ENCODE results near the gene STAT4. TPM values are rescaled to one million over a fixed set of nuclear protein-coding genes. Genes with fewer than 3 reads are reported as not detected.

Gene STAT4
- total and polyA plus RNA-seq, 4 donors: 0.85 to 7.9 (median 3.2) TPM

- peaks cover 0 to 17% (median 8%) of the 10 kb centered on the region in 4 donors for H3K36me3 ChIP-seq (ENCODE audit: control insufficient read depth in 4 of 4, insufficient read depth in 3 of 4, low read depth in 1 of 4, low read length in 3 of 4)
Observed at GRCh38 chr2:191013682-191013931, 137.2 kb downstream of the STAT4 start.

GRCh38 chr2:191012845-191013681 lies 137.7 kb downstream of the STAT4 start:
- Histone ChIP-seq H3K27me3 (ENCODE audit: control insufficient read depth in 4 of 4, insufficient read depth in 4 of 4, low read length in 3 of 4) (no peaks in the 10 kb centered on the region), H3K9ac (ENCODE audit: low read depth in 1 of 2, low read length in 2 of 2) (peak overlapping the region; percentile 93 to 95), H3K36me3 (ENCODE audit: control insufficient read depth in 4 of 4, insufficient read depth in 3 of 4, low read depth in 1 of 4, low read length in 3 of 4) (peaks cover 0 to 23% (median 13%) of the 10 kb centered on the region in 4 donors), H3K4me1 (ENCODE audit: control insufficient read depth in 4 of 4, insufficient read depth in 4 of 4, low read length in 3 of 4) (peaks cover 7 to 29% (median 18%) of the 10 kb centered on the region in 4 donors), H3K4me3 (ENCODE audit: low read depth in 1 of 3, low read length in 3 of 3) (peak overlapping the region; percentile 80 to 98 (median 96)), H3K9me3 (ENCODE audit: control insufficient read depth in 4 of 4, low read length in 3 of 4) (no peaks in the 10 kb centered on the region), H3K27ac (ENCODE audit: low read depth in 1 of 2, low read length in 2 of 2) (peak overlapping the region; percentile 86 to 95)
- WGBS: 25% methylated on average over 14 of the region's 14 CpGs
- TF ChIP-seq HNF4A (conservative IDR thresholded peaks at IDR 0.05): peak; percentile 29 to 37
- TF ChIP-seq, protein P1, sequence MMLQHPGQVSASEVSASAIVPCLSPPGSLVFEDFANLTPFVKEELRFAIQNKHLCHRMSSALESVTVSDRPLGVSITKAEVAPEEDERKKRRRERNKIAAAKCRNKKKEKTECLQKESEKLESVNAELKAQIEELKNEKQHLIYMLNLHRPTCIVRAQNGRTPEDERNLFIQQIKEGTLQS (IDR thresholded peaks at IDR 0.05): no peak
- no peak for DNase-seq (ENCODE audit: low spot score)

More at GRCh38 chr2:191013682-191013931, 137.2 kb downstream of the STAT4 start:
- H3K4me1 ChIP-seq (ENCODE audit: control insufficient read depth in 4 of 4, insufficient read depth in 4 of 4, low read length in 3 of 4): peaks cover 7 to 31% (median 19%) of the 10 kb centered on the region in 4 donors
- no peak for DNase-seq (ENCODE audit: low spot score)
- peak overlapping the region; percentile 93 to 95 for H3K9ac ChIP-seq (ENCODE audit: low read depth in 1 of 2, low read length in 2 of 2)
- no peaks in the 10 kb centered on the region for H3K27me3 ChIP-seq (ENCODE audit: control insufficient read depth in 4 of 4, insufficient read depth in 4 of 4, low read length in 3 of 4)
- H3K27ac ChIP-seq (ENCODE audit: low read depth in 1 of 2, low read length in 2 of 2): peak overlapping the region; percentile 86 to 95
- 0% methylated on average over 14 of the region's 14 CpGs for WGBS
- no peaks in the 10 kb centered on the region for H3K9me3 ChIP-seq (ENCODE audit: control insufficient read depth in 4 of 4, low read length in 3 of 4)
- peak overlapping the region; percentile 80 to 98 (median 96) for H3K4me3 ChIP-seq (ENCODE audit: low read depth in 1 of 3, low read length in 3 of 3)
- TF ChIP-seq GABPA (IDR thresholded peaks at IDR 0.05 in 1 of 2, conservative IDR thresholded peaks at IDR 0.05 in 1 of 2) (no peak), YY1 (IDR thresholded peaks at IDR 0.05) (no peak), EGR1 (IDR thresholded peaks at IDR 0.05; ENCODE audit: low read depth in 2 of 2) (no peak), JUND (IDR thresholded peaks at IDR 0.05) (no peak), RXRA (IDR thresholded peaks at IDR 0.05) (no peak)
- TF ChIP-seq, protein P2, sequence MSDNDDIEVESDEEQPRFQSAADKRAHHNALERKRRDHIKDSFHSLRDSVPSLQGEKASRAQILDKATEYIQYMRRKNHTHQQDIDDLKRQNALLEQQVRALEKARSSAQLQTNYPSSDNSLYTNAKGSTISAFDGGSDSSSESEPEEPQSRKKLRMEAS (IDR thresholded peaks at IDR 0.05): no peak

DNA sequence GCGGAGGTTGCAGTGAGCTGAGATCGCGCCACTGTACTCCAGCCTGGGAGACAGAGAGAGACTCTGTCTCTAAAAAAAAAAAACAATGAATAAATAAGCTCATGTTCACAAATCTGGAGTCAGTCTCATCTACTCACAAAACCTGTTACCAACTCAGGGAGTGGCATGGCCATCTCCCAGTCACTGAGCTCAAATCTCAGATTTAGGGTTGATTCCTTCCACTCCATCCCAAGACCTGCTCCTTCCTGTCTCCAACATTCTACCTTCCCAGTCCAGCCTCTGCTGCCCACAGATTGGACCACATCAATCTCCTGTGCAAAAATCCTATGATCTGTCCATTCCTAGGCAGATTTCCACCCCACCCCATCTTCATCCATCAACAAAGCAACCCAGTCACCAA lies 138.4 kb downstream of the STAT4 start:
- Histone ChIP-seq H3K27ac (ENCODE audit: low read depth in 1 of 2, low read length in 2 of 2) (peak overlapping the region in 1 of 2 donors; percentile 95), H3K4me1 (ENCODE audit: control insufficient read depth in 4 of 4, insufficient read depth in 4 of 4, low read length in 3 of 4) (peaks cover 7 to 29% (median 18%) of the 10 kb centered on the region in 4 donors)

More for the DNA sequence above, 138.4 kb downstream of the STAT4 start:
- H3K9ac ChIP-seq (ENCODE audit: low read depth in 1 of 2, low read length in 2 of 2): peak overlapping the region in 1 of 2 donors; percentile 1
- TF ChIP-seq FOXA2 (IDR thresholded peaks at IDR 0.05): no peak
- TF ChIP-seq NR2F2 (IDR thresholded peaks at IDR 0.05): no peak
- no peak for TF ChIP-seq EGR1 (IDR thresholded peaks at IDR 0.05; ENCODE audit: low read depth in 2 of 2)
- TF ChIP-seq FOXA1 (IDR thresholded peaks at IDR 0.05): no peak
- TF ChIP-seq RXRA (IDR thresholded peaks at IDR 0.05): no peak
- no peak for TF ChIP-seq JUND (IDR thresholded peaks at IDR 0.05)
- no peak for TF ChIP-seq HNF4G (IDR thresholded peaks at IDR 0.05)
- TF ChIP-seq, protein P2 (IDR thresholded peaks at IDR 0.05): no peak
- no peak for TF ChIP-seq YY1 (IDR thresholded peaks at IDR 0.05)
- no peak for TF ChIP-seq REST (IDR thresholded peaks at IDR 0.05)
- no peaks in the 10 kb centered on the region for H3K9me3 ChIP-seq (ENCODE audit: control insufficient read depth in 4 of 4, low read length in 3 of 4)
- no peak for DNase-seq (ENCODE audit: low spot score)
- peaks cover 0 to 30% (median 18%) of the 10 kb centered on the region in 4 donors for H3K36me3 ChIP-seq (ENCODE audit: control insufficient read depth in 4 of 4, insufficient read depth in 3 of 4, low read depth in 1 of 4, low read length in 3 of 4)
- H3K27me3 ChIP-seq (ENCODE audit: control insufficient read depth in 4 of 4, insufficient read depth in 4 of 4, low read length in 3 of 4): no peaks in the 10 kb centered on the region
- peak overlapping the region in 2 of 3 donors; percentile 80 to 98 for H3K4me3 ChIP-seq (ENCODE audit: low read depth in 1 of 3, low read length in 3 of 3)
- WGBS: 91% methylated on average over 3 of the region's 3 CpGs

All from liver (tissue), 9 donors.